Activated T-cell treated with anti-CD3 and anti-CD28 coated beads for 1 hour (primary cell): ENCODE measurements around the gene SLC36A1.
"Not testable (repeated sequence)": the region's sequence is repeated elsewhere in the genome, so short reads cannot be mapped to it uniquely, and the experiment has no call there.

ENCODE experiments used
- DNase-seq: peaks from one replicate; pipeline ENCODE4 v3.0.0-alpha.2; 2020; ENCODE audit warnings: low read depth

SLC36A1 gene

DNA sequence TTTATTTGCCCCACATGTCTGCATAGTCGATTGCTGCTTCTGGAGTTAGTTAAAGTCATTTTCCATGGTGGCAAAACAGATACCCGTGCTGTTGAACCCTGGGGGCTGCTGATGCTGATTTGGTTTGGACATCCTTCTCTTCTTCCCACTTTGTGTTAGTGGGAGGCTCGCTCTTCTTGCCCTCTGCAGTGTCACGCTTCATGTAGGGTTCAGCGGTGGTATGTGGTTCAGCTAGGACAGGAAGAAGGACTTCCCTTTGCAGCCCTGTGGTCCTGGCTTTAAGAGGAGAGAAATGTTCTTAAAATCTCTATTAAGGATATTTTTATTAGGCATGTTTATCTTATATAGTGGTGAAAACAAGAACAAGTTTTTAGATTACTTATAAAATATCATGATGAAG lies 36.2 kb downstream of the SLC36A1 start:
- DNase-seq = no peak

DNA sequence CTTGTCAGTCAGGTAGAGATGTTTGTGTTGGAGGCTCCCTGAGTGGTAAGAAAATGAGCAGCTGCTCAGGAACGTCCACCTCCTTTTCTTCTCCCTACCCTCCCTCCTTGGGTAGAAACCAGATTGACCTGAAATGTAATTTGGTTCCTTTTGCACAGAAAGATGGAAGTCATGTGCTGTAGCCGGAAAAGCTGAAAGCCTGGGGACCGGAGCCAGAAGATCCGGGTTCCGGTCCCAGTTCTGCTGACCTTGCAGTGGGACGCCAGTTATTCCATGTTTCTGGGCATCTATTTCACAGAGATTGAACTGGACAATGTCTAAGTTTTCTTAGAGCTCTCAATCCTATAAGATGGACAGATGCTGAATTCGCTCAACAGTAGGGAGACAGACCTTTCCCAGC lies 40.1 kb downstream of the SLC36A1 start:
- DNase-seq = no peak

DNA sequence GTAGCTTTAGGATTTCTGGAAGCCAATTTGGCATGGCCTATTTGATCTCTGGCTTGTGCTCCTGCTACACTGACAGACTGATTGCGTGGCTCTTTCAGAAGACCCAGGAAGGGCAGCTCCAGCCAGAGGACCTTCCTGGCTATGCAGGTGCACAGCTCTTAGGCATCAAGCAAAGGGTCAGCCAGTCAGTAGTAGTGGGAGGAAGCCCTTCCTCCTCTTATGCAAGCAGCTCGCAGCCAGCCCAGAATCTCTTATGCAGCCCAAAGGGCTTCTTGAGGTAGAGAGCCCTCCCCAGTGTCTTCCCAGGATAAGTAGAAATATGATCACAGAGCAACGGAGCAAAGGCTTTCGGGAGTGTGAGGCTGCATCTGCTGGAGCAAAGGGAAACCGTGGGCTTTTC lies 43.2 kb downstream of the SLC36A1 start:
- no peak for DNase-seq

DNA sequence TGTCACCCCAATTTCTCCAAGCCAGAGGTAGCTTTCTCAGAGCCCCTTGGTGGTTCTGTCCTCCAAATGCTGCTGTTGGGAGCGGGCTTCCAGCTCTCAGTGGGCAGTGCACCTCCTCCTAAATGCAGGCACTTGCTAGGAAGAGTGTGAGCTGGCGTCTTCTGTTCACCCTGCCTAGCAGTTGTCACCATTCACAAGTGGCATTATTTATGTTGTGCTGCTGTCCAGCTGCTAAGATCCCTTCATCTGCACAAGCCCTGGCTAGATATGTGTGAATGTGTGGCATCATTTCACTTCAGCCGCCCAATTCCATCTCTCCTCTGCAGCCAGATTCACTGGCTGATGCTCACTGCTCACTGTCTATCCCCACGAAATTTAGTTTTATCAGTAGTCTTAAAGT lies 43.7 kb downstream of the SLC36A1 start:
- no peak for DNase-seq

DNA sequence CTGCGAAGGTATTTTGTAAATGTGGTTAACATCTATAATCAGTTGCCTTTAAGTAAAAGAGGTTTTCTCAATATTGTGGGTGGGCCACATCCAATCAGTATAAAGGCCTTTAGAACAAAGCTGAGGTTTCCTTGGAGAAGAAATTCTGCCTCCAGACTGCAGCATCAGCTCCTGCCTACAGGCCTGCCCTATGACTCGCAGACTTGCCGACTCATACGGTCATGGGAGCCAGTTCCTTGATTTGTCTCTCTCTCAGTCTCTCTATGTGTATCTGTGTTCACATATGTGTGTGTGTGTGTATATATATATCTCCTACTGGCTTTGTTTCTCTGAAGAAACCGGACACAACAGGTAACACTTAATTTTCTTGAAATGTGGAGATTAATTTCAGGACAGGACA lies 45.3 kb downstream of the SLC36A1 start:
- DNase-seq = no peak

DNA sequence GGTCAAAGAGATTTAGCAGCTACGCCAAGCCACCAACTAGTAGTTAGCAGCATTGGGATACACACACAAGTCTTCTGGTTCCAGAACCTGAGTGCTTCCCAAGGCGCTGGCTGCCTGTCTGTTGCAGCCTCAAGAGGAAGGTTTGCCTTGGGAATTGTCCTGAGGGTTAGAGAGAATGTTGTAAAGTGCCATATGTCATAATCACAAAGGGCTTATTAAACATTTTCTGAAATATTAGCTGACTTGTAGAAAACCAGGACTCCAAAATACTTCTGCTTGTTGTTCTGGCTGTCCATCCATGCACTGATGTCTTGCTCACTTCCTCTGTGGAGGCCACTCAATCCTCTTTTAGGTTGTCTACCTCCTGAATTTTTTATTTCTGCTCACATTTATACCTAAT lies 46.3 kb downstream of the SLC36A1 start:
- no peak for DNase-seq

DNA sequence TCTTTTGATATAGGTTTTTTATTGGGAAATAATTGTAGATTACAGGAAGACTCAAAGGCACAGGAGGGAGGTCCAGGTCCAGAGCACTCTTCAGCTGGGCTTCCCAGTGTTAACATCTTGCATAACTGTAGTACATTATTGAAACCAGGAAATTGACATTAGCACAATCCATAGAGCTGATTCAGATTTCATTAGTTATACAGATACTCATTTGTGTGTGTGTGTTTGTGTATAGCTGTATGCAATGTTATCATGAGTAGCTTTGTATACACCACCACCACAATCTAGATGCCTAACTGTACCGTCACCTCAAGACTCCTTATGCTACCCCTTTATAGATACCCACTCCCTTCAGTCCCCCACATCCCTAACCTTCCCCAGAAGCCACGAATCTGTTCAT lies 47.9 kb downstream of the SLC36A1 start:
- no peak for DNase-seq

DNA sequence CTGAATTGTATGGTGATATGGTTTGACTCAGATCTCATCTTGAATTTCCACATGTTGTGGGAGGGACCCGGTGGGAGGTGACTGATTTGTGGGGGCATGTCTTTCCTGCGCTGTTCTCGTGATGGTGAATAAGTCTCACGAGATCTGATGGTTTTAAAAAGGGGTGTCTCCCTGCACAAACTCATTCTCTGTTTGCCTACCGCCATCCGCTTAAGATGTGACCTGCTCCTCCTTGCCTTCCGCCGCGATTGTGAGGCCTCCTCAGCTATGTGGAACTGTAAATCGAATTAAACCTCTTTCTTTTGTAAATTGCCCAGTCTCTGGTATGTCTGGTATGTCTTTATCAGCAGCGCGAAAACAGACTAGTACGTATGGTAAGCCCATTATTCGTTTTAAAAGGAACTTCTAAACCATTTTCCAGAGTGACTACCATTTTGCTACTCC lies 48.7 kb downstream of the SLC36A1 start:
- no peak for DNase-seq

DNA sequence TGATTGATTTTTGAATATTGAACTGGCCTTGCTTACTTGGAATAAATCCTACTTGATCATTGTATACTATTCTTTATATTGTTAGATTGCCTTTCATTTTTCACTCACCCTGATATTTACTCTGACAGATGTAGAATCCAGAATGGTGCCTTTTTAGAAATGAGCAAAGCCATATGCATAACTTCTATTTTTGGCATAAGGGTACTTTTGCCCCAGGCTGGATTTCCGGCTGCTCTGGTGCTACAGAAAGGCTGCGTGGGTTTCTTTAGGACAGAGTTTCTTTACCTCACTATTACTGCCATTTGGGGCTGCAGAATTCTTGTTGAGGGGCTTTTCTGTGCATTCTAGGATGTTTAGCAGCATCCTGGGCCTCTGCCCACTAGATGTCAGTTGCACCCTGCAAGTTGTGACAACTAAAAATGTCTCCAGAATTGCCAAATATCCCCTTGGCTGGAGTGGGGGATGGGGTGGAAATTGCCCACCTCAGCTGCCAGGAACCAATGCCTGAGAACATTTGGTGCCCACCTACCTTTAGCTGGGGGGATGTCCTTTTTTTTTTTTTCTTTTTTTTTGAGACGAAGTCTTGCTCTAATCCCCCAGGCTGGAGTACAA lies 50.1 kb downstream of the SLC36A1 start:
- DNase-seq = no peak

DNA sequence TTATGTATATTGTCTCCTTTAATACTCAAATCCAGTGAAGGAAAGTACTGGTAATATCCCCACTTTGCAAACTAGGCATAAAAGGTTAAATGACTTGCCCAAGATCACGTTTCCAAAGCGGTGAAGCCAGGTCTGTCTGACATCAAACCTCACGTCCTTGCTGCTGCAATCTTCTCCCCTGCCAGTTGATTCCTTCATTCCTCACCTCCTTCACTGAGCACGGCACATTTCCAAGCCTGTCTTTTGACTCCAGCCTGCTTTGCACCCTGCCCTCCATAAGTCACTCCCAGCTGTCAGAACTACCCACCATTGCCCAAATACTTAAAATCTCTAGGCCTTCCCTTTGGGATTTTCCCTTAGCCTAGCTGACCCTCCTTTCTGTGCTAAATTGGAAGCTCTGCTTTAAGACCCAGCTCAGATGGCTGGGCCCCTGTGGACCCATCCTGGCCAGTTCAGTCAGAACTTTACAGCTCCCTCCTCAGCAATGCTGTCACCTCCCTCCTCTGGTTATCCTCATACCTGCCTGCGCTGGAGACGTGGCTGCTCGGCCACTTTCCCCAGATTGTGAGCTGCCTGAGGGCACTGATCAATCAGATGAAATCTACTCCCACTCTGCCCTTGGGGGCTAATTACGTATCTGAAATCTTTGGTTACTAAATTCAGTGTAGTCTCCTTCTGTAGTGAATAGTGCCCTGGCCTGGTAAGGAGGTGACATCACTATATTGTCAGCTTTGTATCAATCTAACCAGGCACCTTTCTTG lies 51.2 kb downstream of the SLC36A1 start:
- DNase-seq = no peak

DNA sequence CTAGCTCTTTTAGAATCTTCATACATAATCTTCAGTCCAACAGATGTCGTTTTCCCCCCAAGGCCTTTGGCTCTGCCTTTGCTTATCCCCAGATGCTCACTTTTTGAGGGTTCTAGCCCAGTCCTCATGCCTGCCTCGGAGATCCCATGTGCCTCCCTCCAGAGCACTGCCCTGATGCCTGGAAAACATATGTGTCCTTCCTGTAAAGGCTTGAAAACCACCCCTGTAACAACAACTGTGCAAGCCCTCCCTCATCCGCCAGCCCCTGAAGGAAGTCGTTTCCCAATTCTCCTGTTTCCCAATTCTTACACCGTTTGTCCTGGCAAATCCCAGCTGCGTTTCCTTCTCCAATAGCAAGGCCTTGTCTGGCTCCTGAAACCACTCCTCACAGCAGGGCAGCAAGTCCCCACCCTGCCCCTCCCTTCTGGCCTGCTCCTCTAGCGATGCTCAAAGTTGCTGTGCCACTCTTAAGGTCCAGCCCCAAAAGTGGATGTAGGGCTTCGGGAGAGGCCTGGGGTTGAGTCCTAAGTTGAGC lies 52.2 kb downstream of the SLC36A1 start:
- no peak for DNase-seq

DNA sequence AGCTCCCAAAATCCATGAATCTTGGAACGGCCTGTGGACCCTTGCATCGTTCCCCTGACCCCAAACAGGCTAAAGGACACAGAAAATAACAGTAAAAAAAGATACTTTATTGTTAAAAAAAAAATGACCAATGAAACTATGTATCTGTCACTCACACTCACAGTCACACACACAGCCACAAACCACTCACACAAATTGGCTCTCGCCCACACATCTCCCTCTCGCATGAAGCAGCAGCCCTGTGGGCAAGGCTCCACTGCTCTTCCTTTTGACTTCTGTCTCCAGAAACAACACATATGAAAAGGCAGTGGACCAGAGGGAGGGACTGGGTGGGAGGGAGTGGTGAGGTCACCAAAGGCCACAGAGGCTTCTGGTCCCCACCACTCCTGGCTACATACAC lies 56.6 kb downstream of the SLC36A1 start:
- DNase-seq = no peak

DNA sequence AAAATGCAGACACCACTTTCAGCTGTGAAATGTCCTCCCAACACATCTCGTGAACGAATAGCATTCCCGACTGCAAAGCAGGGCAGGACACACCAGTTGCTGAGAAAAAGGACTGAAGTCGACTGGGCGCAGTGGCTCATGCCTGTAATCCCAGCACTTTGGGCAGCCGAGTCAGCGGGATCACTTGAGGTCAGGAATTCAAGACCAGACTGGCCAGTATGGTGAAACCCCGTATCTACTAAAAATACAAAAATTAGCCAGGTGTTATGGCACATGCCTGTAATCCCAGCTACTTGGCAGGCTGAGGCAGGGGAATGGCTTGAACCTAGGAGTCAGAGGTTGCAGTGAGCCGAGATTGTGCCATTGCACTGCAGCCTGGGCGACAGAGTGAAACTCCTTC lies 60.9 kb downstream of the SLC36A1 start:
- not testable (repeated sequence) for DNase-seq

DNA sequence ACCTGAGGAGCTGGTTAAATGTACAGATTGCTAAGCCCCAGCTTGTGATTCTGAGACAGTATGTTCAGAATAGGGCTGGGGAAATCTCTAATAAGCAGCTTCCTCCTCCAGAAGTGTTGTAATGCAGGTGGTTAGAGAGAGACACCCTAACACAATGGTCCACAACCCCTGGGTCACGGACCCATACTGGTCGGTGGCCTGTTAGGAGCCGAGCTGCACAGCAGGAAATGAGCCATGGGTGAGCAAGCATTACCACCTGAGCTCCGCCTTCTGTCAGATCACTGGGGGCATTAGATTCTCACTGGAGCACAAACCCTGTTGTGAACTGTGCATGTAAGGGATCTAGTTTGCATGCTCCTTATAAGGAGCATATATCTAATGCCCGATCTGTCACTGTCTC lies 61.8 kb downstream of the SLC36A1 start:
- DNase-seq = no peak

DNA sequence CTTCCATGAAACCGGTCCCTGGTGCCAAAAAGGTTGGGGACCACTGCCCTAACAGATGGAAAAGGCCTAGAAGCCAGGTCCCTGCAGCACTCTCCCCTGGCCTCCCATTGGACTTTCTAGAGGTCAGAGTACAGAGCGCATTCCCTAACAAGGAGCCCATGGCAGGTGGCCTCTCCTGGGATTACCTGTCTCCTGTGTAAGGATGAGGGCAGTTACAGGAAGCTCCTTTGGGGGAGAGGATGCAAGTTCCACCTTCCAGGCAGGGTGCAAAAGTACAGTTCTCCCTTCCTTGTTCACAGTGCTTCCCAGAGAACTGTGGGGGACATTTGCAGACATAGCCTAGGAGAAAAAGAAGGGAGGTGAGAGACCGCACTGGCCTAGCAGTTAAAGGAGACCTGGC lies 62.4 kb downstream of the SLC36A1 start:
- DNase-seq = no peak

DNA sequence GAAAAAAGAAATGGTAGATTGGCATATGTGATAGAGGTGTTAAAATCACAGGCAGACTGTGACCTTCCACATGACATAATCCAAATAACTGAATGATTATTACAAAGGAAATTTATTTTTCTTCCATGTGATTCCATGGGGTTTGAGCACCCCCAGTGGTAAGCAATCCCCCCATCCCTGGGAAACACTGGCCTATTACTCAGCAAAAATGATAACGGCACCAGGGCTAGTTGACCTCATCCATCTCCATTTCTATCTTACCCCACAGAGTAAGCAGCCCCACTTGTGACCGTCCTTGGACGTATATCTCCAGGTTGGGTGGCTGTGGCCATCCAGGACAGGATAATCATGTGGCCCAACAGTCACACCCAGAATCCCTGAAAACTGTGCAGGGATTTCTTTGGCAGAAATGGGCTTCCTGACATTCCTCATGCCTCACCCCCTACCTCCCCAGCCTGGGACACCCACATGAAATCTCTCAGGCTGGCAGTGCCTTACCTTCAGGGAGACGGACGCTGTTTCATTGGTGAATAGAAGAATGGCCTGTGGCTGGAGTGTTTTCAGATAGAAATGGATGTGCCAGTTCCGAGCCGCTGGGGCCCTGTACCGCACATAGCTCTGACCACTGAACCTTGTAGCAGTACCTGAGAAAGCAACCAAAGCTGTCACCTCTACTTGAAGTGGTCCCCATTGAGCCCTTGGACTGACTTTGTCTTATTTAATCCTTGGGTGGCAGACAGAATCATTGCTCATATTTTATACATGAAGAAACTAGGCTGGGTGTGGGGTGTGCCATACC lies 69.9 kb downstream of the SLC36A1 start:
- DNase-seq = no peak

DNA sequence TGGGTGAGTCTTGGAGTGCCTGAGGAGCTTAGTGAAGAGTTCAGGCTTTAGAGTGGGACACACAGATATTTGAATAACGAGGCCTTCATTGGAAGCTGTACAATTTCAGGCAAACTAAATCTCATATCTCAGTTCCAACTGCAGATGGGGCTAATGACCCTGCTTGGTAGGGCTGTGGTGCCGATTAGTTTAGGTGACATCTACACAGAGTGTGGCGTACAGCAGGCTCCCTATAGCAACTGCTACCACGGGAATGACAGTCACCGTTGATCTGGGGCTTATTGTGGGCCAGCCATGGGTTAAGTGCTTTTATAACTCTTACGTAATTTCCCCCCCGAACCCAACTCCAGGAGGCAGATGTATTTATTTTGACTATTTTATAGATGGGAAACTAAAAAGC lies 72.9 kb downstream of the SLC36A1 start:
- no peak for DNase-seq

DNA sequence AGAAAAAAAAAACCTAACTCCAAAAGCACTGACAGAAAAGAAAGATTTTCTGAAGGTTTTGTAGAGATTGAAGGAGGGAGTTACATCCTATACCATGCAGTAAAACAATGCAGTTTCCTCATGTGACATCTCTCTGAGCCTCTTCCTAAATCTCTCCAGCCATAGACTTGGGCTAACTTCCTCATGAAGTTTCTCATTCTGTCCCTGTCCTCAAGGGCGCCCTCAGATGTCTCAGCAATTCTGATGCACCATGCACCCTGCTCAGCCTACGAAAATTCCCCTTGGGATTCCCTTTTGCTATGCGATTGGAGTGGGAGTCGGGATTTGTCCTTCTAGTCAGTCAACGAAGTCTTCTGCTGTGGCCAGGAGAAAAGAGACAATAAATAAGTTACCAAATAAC lies 74.8 kb downstream of the SLC36A1 start:
- DNase-seq = no peak

DNA sequence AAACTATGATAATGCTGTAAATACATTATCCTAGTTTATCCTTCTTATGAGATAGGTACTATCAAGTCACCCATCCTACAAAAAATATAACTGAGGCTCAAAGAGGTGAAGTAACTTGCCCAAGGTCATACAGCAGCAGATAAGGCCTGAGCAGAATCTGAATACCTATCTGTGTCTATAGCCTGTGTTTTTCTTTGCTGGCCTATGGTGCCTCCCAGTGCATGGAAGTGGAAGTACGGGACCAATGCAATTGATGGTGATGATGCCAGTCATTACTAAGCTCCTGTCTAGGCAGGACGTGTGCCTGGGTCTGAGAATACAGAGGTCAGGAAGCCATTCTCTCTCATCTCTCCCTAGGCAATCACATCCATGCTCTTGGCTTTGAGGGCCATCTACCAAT lies 75.9 kb downstream of the SLC36A1 start:
- no peak for DNase-seq

DNA sequence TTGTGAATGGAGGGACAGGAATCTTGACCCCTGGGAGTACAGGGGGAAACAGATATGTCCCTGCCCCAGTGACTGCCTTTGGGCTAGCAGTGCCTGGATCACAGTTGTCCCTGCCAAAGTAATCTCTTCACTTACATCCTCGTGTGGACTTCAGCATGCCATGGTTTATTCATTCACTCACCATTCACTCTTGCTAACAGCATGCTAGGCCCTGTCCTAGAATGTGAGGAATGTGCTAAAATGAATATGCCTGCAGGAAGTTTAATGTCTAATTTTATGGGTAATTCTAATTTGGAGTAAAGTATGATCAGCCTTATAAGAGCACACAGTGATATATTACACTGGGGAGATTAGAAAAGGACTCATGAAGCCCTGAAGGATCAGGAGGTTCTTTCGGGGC lies 80.8 kb downstream of the SLC36A1 start:
- no peak for DNase-seq

DNA sequence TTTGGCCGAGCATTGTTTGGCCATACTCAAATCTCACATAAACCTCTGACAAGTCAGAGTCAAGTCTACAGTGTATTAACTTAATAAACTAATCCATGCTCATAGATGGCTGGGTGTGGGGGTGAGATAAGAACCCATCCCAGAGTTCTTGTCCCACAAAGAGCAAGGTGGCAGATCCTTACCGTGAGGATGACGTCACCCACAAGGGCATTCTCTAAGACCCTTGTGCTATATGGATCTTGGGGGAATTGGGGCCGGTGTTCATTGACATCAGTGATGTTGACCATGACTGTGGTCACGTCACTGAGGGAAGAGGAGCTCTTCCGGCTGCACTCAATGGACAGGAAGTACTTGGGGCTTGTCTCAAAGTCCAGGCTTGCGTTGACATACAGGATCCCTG lies 81.6 kb downstream of the SLC36A1 start:
- no peak for DNase-seq

DNA sequence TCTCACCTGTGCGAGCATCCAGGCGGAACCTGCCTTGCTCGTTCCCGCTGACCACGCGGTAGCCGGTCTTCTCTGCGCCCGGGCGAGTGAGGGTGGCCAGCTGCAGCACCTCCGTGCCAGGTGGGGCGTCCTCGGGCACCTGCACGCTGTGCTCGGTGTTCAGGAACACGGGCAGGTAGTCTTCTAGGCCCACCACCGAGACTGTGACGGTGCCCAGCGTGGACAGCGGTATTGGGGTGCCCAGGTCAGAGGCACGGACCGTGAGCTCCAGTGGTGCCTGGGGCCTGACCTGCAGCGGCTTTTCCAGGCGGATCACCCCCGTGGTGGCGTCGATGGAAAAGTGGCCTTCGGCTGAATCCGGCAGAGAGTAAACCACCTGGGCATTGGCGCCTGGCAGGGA lies 84.2 kb downstream of the SLC36A1 start:
- DNase-seq = no peak

DNA sequence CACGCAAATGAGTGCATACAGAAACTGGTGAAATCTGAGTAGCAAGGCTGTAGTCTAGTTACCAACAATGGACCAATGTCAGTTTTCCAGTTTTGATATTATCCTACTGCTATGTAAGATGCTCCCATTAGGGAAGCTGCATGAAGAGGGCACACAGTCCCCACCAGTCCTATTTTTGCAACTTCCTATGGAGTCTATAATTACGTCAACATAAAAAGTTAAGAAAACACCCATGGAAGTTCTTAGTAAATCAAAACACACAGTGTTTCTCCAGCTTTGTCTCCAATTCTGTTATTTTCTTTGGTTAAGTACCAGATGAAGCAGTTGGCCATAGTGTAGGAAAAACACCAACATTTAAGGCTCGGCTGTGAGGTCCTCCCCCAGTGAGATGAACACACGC lies 85.0 kb downstream of the SLC36A1 start:
- DNase-seq = no peak
